Smooth muscle cell (in vitro differentiated cells): ENCODE data around the gene DTD1. TPM values are rescaled to one million over a fixed set of nuclear protein-coding genes. Genes with fewer than 3 reads are reported as not detected.

ENCODE experiments used
- DNase-seq: peaks from one replicate; lab custom pipeline; 2025; ENCODE audit not compliant: unreplicated experiment; lab: John Stamatoyannopoulos, UW
- H2AFZ ChIP-seq: fragments of 200-600 bp; sonication (generic); 2 replicates; pipeline ENCODE4 v1.6.0; 2016; ENCODE audit warnings: antibody characterized with exemption, low read depth, mild to moderate bottlenecking
- H3F3A ChIP-seq: fragments of 200-600 bp; sonication (generic); 2 replicates; pipeline ENCODE4 v1.6.0; 2017; ENCODE audit warnings: antibody characterized with exemption, low read depth
- H3K27ac ChIP-seq: fragments of 200-600 bp; sonication (generic); 2 replicates; pipeline ENCODE4 v1.5.1; 2016; ENCODE audit warnings: low read depth, mild to moderate bottlenecking
- H3K27me3 ChIP-seq: fragments of 200-600 bp; sonication (generic); 2 replicates; pipeline ENCODE4 v1.6.1; 2016; ENCODE audit warnings: low read depth, mild to moderate bottlenecking
- H3K36me3 ChIP-seq: fragments of 200-600 bp; sonication (generic); 2 replicates; pipeline ENCODE4 v1.5.1; 2016; ENCODE audit warnings: low read depth
- H3K4me1 ChIP-seq: fragments of 200-600 bp; sonication (generic); 2 replicates; pipeline ENCODE4 v1.5.1; 2016; ENCODE audit warnings: low read depth
- H3K4me2 ChIP-seq: fragments of 200-600 bp; sonication (generic); 2 replicates; pipeline ENCODE4 v1.6.0; 2016; ENCODE audit warnings: mild to moderate bottlenecking
- H3K4me3 ChIP-seq: fragments of 200-600 bp; sonication (generic); 2 replicates; pipeline ENCODE4 v1.5.1; 2016; ENCODE audit warnings: mild to moderate bottlenecking
- H3K79me2 ChIP-seq: fragments of 200-600 bp; sonication (generic); 2 replicates; pipeline ENCODE4 v1.6.0; 2016; ENCODE audit warnings: low read depth, mild to moderate bottlenecking
- H3K9ac ChIP-seq: fragments of 200-600 bp; sonication (generic); 2 replicates; pipeline ENCODE4 v1.6.0; 2016; ENCODE audit warnings: low read depth
- H3K9me3 ChIP-seq: fragments of 200-600 bp; sonication (generic); replicated peaks from 2 replicates; pipeline ENCODE4 v1.5.1; 2016; ENCODE audit warnings: low read depth
- H4K20me1 ChIP-seq: fragments of 200-600 bp; sonication (generic); 2 replicates; pipeline ENCODE4 v1.6.0; 2016; ENCODE audit warnings: low read depth
- CTCF ChIP-seq: fragments of 200-600 bp; sonication (generic); IDR thresholded peaks from 2 replicates; pipeline ENCODE4 v1.5.1; 2017; ENCODE audit warnings: borderline replicate concordance, mild to moderate bottlenecking, antibody characterized with exemption; ENCODE audit not compliant: insufficient read depth, poor library complexity, severe bottlenecking
- WGBS: methylation state at CpG from one replicate; pipeline ENCODE4 v1.1.7; 2016; ENCODE audit warnings: low lambda C conversion rate; 5-methylcytosine and 5-hydroxymethylcytosine counted together
- polyA plus RNA-seq: library from polyadenylated mRNA; unstranded; fragments of >200 nt; fragmentation: Nextera tagmentation; extraction: Ambion mirVana; gene quantifications from 2 replicates; pipeline ENCODE4 v1.2.1, GENCODE V29; 2016
- total RNA-seq: library from RNA; depleted of rRNA; stranded (reverse); fragments of >200 nt; gene quantifications from 2 replicates; pipeline ENCODE4 v1.2.3, GENCODE V29; 2014

The DTD1 gene
- total and polyA plus RNA-seq, 2 experiments from 2014 or later, result 23.9 to 26.9 TPM

- no peak overlapping the region for H2AFZ ChIP-seq
- H3K36me3 ChIP-seq, result no peaks in the 10 kb centered on the region
- whole genome bisulfite sequencing, result 87% methylated on average over 9 of the region's 9 CpGs
- H3K4me2 ChIP-seq, result no peak overlapping the region
- H3K9me3 ChIP-seq, result no peaks in the 10 kb centered on the region
- H3K9ac ChIP-seq, result no peak overlapping the region
- H3K4me3 ChIP-seq, result no peak overlapping the region
- no peaks in the 10 kb centered on the region for H3K79me2 ChIP-seq
- H3K4me1 ChIP-seq, result no peaks in the 10 kb centered on the region
- H3K27ac ChIP-seq, result no peak overlapping the region
- H3F3A ChIP-seq, result no peaks in the 10 kb centered on the region
- H4K20me1 ChIP-seq, result no peaks in the 10 kb centered on the region
- no peaks in the 10 kb centered on the region for H3K27me3 ChIP-seq
- DNase-seq, result no peak
- TF ChIP-seq CTCF, result no peak
Measured at GRCh38 chr20:18727032-18727508, 139.2 kb downstream of the DTD1 start.

GRCh38 chr20:18728165-18728869, 140.5 kb downstream of the DTD1 start:
- H3K9me3 ChIP-seq, result no peaks in the 10 kb centered on the region
- no peak overlapping the region for H2AFZ ChIP-seq
- TF ChIP-seq CTCF, result no peak
- H3K27ac ChIP-seq, result no peak overlapping the region
- no peak for DNase-seq
- no peak overlapping the region for H3K4me2 ChIP-seq
- no peak overlapping the region for H3K9ac ChIP-seq
- no peaks in the 10 kb centered on the region for H3K27me3 ChIP-seq
- 83% methylated on average over 8 of the region's 8 CpGs for WGBS
- H3K36me3 ChIP-seq, result no peaks in the 10 kb centered on the region
- no peaks in the 10 kb centered on the region for H3K79me2 ChIP-seq
- no peaks in the 10 kb centered on the region for H4K20me1 ChIP-seq
- H3F3A ChIP-seq, result no peaks in the 10 kb centered on the region
- no peak overlapping the region for H3K4me3 ChIP-seq
- H3K4me1 ChIP-seq, result no peaks in the 10 kb centered on the region

GRCh38 chr20:18728870-18729224, 141.0 kb downstream of the DTD1 start:
- H3K9me3 ChIP-seq, result no peaks in the 10 kb centered on the region
- no peak overlapping the region for H2AFZ ChIP-seq
- no peak overlapping the region for H3K4me2 ChIP-seq
- H3K27me3 ChIP-seq, result no peaks in the 10 kb centered on the region
- no peak overlapping the region for H3K9ac ChIP-seq
- no peak for TF ChIP-seq CTCF
- no peaks in the 10 kb centered on the region for H3F3A ChIP-seq
- H3K27ac ChIP-seq, result no peak overlapping the region
- no peak overlapping the region for H3K4me3 ChIP-seq
- H4K20me1 ChIP-seq, result no peaks in the 10 kb centered on the region
- no peaks in the 10 kb centered on the region for H3K79me2 ChIP-seq
- H3K4me1 ChIP-seq, result no peaks in the 10 kb centered on the region
- no peaks in the 10 kb centered on the region for H3K36me3 ChIP-seq
- no peak for DNase-seq
- WGBS, result 89% methylated on average over 5 of the region's 5 CpGs
